Measurements from ENCODE around the gene SMIM21. TPM values are rescaled to one million over a fixed set of nuclear protein-coding genes. Genes with fewer than 3 reads are reported as not detected.

Gene SMIM21
- total RNA-seq, 2 donors from 2014 or later: not detected

DNA sequence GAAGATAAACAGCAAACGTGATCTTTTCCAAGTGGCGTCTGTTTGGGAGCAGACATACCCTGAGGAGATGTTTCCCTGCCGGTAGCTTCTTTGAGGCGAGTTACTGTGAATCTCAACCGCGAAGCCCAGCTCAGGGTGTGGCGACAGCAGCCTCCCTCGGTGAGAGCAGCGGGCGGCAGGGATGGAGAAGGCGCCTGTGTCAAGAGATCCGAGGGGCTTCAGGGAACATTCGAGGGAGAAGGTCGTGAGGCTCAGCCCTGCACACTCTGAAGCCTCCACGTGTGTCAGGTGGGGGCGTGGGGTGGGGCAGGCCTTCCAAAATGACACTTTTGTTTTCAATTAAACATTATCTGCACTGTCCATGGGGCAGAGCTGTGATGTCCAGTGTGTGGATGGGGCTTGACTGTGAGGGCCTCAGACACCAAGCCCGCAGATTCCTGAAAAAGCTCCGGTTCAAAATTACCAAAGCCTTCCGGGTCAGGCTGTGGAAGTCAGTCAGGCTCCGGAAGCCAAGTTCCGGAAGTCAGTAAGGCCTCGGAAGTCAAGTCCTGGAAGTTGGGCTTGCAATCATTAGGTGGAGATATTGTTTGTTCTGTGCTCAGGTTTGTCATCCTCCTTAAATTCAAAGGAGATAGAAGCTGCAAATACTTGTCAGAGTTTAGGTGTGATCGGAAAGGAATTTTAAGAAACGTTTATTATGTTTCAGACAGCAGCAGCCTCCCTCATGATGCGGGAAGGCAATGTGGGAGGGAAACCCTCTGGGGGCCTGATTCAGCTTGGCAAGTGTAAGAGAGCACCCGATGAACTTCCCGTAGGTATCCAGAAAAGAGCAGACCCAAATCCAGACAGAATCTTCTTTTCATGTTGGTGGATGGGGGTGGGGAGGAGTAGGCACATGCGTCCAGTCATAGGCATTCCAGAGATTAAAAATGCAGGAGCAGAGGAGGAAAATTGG is 20.7 kb downstream of the SMIM21 start:
- Histone ChIP-seq H3K27ac (no peak overlapping the region), H3K9me3 (no peaks in the 10 kb centered on the region), H3K4me1 (no peaks in the 10 kb centered on the region), H3K4me3 (no peak overlapping the region), H3K36me3 (replicated peaks in 1 of 2; ENCODE audit: insufficient read depth in 1 of 2, low read depth in 2 of 2) (no peaks in the 10 kb centered on the region), H3K27me3 (no peaks in the 10 kb centered on the region)
- DNase-seq (no peak), ATAC-seq (no peak)
- intact Hi-C loops (cut with DNase I): no loop called here
- 74 to 80% methylated on average over 28 of the region's 28 CpGs for WGBS, 2 donors
- TF ChIP-seq, protein P1, sequence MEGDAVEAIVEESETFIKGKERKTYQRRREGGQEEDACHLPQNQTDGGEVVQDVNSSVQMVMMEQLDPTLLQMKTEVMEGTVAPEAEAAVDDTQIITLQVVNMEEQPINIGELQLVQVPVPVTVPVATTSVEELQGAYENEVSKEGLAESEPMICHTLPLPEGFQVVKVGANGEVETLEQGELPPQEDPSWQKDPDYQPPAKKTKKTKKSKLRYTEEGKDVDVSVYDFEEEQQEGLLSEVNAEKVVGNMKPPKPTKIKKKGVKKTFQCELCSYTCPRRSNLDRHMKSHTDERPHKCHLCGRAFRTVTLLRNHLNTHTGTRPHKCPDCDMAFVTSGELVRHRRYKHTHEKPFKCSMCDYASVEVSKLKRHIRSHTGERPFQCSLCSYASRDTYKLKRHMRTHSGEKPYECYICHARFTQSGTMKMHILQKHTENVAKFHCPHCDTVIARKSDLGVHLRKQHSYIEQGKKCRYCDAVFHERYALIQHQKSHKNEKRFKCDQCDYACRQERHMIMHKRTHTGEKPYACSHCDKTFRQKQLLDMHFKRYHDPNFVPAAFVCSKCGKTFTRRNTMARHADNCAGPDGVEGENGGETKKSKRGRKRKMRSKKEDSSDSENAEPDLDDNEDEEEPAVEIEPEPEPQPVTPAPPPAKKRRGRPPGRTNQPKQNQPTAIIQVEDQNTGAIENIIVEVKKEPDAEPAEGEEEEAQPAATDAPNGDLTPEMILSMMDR (IDR thresholded peaks at IDR 0.05): no peak
- TF ChIP-seq POLR2A (IDR thresholded peaks at IDR 0.05): no peak

DNA sequence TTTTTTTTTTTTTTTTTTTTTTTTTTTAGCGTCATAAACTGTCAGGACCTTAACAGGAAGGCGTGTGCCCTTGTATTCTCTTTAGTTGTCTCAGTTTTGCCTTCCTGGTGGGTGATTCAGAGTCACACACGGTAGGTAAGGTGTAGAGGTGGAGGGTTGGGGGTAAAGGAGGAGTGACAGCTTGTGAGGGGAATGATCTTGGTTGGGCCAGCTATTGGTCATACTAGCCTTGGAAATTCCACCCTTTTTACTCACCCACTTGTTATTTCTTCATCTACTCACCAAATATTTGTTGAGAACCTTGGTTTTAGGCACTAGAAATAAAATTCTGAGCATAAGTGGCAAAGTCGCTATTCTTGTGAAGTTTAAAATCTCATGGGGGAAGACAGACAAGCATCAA is 22.2 kb downstream of the SMIM21 start:
- Histone ChIP-seq H3K27ac (no peak overlapping the region), H3K27me3 (no peaks in the 10 kb centered on the region), H3K4me3 (no peak overlapping the region), H3K9me3 (no peaks in the 10 kb centered on the region), H3K4me1 (no peaks in the 10 kb centered on the region), H3K36me3 (replicated peaks in 1 of 2; ENCODE audit: insufficient read depth in 1 of 2, low read depth in 2 of 2) (no peaks in the 10 kb centered on the region)
- TF ChIP-seq POLR2A (IDR thresholded peaks at IDR 0.05): no peak
- TF ChIP-seq, protein P1 (IDR thresholded peaks at IDR 0.05): no peak
- ATAC-seq (no peak), DNase-seq (no peak)
- 78 to 84% methylated on average over 4 of the region's 4 CpGs for WGBS, 2 donors
- intact Hi-C loops (cut with DNase I): no loop called here

DNA sequence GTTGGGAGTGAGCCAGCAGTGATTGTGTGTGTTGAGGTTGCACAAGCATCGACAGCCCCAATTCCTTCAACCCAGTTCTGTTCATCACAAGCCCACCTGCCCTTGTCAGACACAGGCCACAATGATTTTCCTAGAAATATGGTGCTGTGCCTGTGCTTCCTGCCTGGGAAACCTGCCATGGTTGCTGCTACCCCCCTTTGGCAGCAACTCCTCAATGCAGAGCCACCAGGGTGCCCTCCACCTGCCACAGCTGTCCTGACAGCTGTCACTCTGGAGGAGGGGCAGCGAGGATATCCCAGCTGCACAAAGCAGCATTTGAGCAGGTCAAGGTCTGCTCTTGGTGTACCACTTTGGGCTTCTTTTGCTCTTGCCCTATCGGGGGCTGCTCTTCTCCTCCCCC is 27.1 kb downstream of the SMIM21 start:
- 66 to 84% methylated on average over 3 of the region's 3 CpGs for WGBS, 2 donors
- TF ChIP-seq, protein P1 (IDR thresholded peaks at IDR 0.05): no peak
- TF ChIP-seq POLR2A (IDR thresholded peaks at IDR 0.05): no peak
- DNase-seq (no peak), ATAC-seq (no peak)
- H3K27me3 ChIP-seq: no peaks in the 10 kb centered on the region
- H3K4me3 ChIP-seq: no peak overlapping the region
- no peaks in the 10 kb centered on the region for H3K36me3 ChIP-seq (replicated peaks in 1 of 2; ENCODE audit: insufficient read depth in 1 of 2, low read depth in 2 of 2)
- no peaks in the 10 kb centered on the region for H3K9me3 ChIP-seq
- intact Hi-C loops (cut with DNase I): no loop called here
- no peaks in the 10 kb centered on the region for H3K4me1 ChIP-seq
- H3K27ac ChIP-seq: no peak overlapping the region

DNA sequence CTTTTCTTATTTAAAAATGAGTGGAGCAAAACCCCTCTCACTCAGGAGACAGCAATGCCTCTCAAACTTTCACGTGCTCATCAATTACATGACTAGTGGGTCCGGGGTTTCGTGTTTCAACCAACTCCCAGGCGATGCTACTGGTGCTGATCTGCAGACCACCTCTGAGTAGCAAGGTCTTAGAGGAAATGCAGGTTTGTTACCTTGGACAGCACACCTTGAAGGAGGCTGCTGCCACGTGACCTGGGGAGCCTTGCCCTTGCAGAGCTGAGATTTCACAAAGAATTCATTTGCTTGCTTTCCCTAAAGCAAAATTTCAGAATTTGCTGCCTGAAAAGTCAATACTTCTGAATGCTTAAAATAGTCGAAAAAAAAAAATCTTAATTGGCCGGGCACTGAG is 32.4 kb downstream of the SMIM21 start:
- no peaks in the 10 kb centered on the region for H3K4me1 ChIP-seq
- DNase-seq: no peak
- intact Hi-C loops (cut with DNase I): no loop called here

More for the DNA sequence above, 32.4 kb downstream of the SMIM21 start:
- Histone ChIP-seq H3K9me3 (no peaks in the 10 kb centered on the region), H3K27me3 (no peaks in the 10 kb centered on the region), H3K36me3 (replicated peaks in 1 of 2; ENCODE audit: insufficient read depth in 1 of 2, low read depth in 2 of 2) (no peaks in the 10 kb centered on the region), H3K27ac (no peak overlapping the region), H3K4me3 (no peak overlapping the region)
- no peak for TF ChIP-seq POLR2A (IDR thresholded peaks at IDR 0.05)
- TF ChIP-seq, protein P1 (IDR thresholded peaks at IDR 0.05): no peak
- WGBS, 2 donors: 66 to 71% methylated on average over 7 of the region's 7 CpGs
- ATAC-seq: no peak

Data from body of pancreas (tissue), 4 donors.